Inflammatory macrophage treated with lipopolysaccharide for 4 hours (primary cell): Measurements from ENCODE around the gene CEACAM3.
A peak's percentile ranks its signal among the peaks of the same experiment; 100 is the strongest.
"Not testable (repeated sequence)": the region's sequence is repeated elsewhere in the genome, so short reads cannot be mapped to it uniquely, and the experiment has no call there.

Source experiments
- DNase-seq: peaks from one replicate; pipeline ENCODE4 v3.0.0-alpha.2; 2020

The CEACAM3 gene

DNA sequence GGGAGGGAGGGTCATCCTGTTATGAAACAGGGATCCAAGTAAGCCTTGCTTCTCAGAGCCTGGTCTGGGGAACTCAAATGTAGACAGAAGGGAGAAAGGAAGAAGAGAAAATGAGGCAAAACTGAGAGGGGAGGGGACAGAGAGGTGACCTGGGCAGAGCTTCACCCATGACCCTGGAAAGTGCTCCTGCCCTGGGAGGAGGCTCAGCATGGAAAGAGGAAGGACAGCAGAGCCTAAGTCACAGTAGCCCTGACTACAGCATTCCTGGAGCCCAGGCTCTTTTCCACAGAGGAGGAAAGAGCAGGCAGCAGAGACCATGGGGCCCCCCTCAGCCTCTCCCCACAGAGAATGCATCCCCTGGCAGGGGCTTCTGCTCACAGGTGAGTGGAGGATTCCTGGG is at the start of gene CEACAM3:
CEACAM3 (plus strand) TSS at position 226 of the 400 bp plus-strand sequence; CDS start at position 317, 91 bp downstream.
- peak; percentile 31 for DNase-seq

DNA sequence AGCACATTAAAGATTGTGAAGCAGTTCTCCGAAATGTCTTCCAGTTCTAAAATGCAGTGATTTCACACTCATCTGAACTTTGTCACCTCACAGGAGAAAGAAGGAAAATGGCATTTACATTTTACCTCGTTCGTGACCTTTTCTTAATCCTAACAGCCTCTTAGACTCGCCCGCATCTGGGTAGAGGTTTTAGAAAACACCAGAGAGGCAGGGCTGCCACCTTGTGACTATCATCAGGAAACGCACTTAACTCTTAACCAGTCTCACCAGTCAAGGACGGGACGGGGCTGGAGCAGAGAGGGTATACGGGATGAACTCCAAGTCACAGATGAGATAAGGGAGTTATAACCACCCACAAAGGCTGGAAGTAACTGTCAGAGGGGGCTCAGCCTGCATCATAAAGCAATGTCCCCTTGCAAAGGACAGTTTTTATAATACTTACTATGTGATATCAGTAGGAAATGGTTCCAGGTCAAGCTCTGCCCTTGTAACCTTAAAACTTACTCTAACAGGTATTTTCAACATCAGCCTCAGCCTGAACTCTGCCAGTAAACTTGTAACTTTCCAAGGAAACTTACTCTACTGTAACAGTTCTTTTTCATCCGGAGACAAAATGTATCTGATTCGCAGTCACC is 49.7 kb upstream of the CEACAM3 start:
- peak; percentile 65 for DNase-seq

DNA sequence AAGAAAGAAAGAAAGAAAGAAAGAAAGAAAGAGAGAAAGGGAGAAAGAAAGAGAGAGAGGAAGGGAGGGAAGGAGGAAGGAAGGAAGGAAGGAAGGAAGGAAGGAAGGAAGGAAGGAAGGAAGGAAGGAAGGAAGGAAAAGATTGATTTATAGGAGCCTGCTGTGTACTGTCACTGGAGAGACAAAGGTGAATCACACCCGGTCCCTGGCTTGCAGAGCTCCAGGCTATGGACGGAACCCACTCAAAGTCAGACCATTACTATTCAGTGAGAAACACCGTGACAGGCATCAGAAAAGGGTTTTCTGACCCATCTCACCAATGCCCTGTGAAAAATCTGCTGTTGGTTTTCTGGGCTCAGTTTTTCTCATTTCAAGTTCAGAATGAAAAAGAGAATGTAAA is 48.4 kb upstream of the CEACAM3 start:
- no peak for DNase-seq

DNA sequence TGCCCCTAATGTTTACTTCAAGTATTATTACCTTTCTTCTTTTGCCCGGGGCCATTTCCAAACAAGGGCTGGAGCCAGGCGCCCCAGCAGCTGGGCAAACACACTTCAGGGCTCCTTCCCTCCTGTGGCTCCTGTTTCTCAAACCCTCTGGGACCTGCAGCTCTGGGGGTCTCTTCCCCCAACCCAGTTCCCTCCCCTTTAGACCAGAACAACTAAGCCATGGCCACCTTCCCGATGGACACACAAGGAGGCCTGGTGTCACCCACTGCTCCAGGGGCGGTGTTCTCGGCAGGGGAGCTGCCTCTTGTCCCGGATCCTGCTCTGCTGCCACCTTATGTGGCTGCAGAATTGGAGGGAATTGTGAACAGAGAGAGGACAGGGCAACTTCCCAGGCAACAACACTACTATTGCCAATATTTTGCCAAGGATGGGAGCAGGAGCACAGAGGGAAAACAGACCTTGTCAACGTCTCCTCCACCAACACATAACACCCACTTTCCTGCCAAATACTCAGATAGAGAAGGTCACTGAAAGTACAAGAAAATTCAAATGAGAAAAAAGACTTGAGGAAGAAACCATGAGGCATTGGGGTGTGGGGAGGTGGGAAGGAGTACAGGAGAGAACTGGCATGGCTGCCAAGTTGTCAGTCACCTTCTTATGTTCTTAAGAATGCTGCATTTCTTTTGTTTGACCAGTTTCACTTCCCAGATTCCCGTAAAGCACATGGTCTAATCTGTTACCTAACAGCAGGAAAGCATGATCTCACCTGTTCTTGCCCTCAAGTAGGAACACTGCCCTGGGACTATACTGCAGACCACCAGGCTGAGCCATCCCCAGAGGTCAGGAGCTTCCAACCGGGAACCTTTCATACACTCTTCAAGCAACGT is 45.9 kb upstream of the CEACAM3 start:
- peak; percentile 44 for DNase-seq

DNA sequence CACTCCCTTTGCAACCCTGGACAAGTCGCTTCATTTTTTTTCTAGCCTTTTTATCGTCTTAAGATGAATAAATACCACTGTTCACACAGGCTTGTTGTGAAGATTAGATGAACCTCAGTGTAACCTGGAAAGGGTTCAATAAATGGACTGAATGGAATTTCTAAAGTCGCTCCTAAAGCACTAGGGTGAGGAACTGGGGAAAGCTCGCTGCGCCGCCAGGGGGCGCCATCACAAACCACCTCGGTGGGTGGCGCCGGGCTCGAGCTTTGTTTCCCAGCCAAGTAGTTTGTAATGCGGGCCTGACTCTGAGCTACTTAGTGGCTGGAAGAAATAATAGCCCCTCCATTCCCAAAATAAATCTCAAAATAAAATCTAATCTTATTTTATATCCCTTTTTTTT is 43.2 kb upstream of the CEACAM3 start:
- peak; percentile 63 for DNase-seq

DNA sequence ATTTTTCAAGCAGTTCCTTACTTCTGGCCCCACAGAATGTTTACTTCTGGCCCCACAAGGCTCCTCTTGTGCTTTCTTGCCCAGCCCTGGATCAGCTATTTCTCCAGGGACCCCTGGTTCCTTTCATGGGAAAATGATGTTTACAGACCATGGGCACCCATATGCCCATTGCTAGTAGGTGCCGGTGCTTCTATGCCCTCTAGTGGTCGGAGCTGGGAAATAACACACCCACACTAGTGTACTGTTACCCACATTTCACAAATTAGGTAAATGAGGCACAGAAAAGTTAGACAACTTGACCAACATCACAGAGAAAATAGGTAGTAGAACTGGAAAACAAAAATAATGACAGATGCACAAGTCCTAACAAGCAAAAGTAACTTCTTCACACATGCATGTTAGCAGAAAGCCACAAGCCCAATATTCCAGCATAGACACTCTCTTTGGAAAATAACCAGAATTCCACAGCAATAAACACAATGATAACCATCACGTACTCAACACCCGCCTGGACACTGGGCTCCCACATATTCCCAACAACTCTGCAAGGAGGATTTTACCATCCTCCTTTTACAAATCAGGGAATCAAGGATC is 42.4 kb upstream of the CEACAM3 start:
- peak; percentile 58 for DNase-seq

DNA sequence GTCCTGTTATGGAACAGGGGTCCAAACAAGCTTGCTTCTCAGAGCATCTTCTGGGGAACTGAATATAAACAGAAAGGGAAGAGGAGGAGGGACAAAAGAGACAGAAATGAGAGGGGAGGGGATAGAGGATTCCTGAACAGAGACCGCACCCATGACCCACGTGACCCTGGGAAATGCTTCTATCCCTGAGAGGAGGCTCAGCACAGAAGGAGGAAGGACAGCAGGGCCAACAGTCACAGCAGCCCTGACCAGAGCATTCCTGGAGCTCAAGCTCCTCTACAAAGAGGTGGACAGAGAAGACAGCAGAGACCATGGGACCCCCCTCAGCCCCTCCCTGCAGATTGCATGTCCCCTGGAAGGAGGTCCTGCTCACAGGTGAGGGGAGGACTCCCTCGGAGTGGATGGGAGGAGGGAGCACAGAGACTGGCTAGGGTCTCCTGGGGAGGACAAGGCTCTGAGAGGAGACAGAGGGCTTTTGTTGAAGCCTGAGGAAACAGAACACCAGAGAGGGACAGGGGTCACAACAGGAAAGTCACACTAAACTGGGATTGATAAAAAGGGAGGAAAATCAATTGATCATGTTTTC is 41.0 kb upstream of the CEACAM3 start, which contains the start of gene CEACAM6:
CEACAM6 (plus strand) TSS at position 203 of the 586 bp plus-strand sequence; CDS start at position 312, 109 bp downstream.
- DNase-seq: peak; percentile 33

DNA sequence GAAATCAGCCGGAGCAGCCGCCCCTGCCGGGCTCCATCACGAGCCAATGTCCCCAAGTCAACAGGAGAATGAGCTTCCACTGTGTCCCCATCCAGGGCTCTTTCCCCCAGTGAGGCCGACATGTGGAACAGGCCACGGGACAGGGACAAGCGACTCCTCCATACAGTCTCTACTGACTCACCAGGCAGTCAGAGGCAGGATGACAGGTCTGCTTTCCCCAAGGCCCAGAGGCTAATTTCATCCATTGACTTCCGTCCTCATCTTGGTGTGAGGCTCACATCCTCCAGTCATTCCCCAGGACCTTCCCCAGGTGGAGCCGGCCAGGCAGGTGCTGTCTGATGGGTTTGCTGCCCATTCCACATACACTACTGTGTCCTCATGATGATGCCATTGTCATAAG is 37.5 kb upstream of the CEACAM3 start:
- DNase-seq: no peak

DNA sequence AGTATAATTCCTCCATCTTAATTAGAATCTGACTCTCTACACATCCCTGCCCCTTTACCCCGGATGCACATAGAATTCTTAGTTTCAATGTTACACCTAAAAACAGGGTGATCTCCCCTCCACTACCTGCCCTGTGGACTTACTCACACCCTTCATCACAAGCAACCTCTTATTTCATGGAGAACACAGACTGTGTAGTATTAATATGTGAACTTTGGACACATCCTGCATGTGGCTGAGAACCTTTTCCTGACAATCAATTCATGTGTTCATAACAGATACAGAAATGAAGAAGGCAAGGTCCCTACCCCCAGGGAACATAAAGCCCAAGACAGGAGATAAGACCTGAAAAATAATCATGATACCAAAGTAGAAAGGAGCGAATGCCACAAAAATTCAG is 29.3 kb upstream of the CEACAM3 start:
- no peak for DNase-seq

DNA sequence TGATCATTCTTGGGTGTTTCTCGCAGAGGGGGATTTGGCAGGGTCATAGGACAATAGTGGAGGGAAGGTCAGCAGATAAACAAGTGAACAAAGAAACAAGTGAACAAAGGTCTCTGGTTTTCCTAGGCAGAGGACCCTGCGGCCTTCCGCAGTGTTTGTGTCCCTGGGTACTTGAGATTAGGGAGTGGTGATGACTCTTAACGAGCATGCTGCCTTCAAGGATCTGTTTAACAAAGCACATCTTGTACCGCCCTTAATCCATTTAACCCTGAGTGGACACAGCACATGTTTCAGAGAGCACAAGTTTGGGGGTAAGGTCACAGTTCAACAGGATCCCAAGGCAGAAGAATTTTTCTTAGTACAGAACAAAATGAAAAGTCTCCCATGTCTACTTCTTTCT is 28.3 kb upstream of the CEACAM3 start:
- DNase-seq: not testable (repeated sequence)

DNA sequence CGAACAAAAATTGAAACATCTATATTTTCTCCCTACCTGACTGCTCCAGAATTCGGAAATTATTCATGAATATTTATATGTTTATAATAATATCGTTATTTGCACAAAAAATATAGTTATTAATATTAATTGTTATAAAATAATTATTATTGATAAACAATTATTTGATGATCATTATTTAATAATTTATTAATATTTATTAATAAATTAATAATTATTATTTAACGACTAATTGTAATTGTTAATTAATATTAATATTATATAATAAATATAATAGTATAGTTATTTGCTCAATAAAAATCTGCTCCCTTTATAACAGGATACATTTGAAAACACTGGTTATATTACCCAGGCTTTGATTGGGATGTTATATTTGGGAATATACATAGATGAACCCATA is 26.8 kb upstream of the CEACAM3 start:
- DNase-seq: no peak

DNA sequence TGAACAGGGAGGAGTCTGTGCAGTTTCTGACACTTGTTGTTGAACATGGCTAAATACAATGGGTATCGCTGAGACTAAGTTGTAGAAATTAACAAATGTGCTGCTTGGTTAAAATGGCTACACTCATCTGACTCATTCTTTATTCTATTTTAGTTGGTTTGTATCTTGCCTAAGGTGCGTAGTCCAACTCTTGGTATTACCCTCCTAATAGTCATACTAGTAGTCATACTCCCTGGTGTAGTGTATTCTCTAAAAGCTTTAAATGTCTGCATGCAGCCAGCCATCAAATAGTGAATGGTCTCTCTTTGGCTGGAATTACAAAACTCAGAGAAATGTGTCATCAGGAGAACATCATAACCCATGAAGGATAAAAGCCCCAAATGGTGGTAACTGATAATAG is 25.0 kb upstream of the CEACAM3 start:
- no peak for DNase-seq

DNA sequence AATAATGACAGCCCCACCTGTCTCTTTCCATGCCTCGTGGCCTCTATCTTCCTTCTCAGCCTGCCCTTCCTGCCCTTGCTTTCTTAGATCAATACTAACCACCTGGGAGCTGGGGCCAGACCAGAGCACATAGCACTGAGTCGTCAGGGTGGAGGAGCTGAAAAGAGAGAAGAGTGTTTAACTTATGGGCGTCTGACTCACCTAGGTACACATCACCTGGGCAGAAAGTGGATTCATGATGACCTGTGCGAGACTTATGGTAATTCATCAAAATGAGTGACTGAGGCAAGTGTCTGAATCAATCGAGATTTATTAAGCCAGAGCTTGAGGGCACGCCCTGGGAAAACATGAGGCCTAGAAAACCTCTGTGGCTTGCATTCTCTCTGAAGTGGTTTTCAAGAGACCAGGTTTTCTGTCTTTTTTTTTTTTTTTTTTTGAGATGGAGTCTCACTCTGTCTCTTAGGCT is 21.8 kb upstream of the CEACAM3 start:
- no peak for DNase-seq

DNA sequence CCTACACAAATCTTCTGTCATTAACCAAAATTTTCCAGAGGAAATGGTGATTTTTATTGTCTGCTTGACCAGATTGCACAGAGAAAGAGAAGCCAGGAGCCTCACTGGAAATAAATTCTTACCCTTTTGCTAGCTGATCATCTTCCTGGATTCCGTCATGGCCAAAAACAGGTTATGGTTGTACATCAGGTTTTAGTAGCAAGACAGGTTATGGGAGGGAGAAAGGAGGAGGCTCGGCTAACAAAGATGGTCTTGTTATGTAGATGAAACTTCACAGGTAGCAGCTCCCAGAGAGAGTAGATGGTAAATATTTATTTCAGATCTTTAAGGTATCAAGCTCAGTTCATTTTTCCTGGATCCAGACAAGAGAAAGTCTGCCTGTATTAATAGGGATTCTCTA is 19.7 kb upstream of the CEACAM3 start:
- DNase-seq: no peak

DNA sequence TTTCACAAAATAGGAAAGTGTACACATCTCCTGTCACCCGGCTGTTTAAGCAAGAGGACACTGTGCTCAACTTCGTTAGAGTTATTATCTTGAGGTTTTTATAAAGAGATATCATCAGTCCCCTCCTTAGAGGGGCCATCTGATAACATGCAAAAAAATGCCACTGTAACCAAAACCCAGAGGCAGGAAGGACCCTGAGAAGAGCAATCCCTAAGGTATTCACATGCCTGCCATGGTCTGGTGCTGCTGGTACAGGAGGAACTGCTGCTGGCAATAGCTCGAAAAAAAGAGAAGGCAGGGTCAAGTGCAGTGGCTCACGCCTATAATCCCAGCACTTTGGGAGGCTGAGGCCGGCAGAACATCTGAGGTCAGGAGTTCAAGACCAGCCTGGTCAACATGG is 12.8 kb upstream of the CEACAM3 start:
- DNase-seq: no peak

DNA sequence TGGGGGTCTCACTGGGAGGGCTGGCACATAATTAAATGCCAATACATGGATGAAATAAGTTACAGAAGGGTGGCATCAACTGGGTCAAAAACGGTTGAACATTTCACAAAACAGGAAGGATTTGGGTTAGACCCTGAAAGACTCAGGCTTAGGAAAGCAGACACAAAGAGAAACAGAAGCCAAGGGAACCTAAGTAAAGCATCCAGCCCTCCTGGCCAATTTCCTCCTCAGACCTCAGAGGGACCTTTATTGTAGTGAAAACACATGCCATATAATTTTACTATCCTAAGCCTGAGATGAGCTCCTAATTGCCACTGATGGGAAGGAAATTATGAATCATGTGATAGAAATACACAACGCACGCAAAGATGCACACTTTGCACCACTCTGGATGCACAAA is 12.1 kb upstream of the CEACAM3 start:
- no peak for DNase-seq

DNA sequence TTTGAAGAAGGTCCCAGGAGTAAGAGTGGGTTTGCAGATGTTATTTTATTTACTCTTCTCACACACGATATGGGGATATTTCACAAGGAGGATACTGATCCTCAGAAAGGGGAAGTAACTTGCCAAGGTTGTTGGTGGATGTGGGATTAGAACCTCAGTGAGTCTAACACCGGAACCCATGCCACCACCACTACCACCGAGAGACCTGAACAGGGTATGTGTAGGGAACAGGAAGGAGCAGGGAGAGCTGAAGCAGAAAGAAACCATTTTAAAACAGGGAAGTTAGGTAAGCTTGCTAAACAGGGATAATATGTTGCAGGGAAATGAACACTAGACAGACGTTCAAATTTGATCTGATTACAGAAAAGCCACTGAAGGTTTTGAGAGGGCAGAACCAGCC is 11.6 kb upstream of the CEACAM3 start:
- peak; percentile 51 for DNase-seq

DNA sequence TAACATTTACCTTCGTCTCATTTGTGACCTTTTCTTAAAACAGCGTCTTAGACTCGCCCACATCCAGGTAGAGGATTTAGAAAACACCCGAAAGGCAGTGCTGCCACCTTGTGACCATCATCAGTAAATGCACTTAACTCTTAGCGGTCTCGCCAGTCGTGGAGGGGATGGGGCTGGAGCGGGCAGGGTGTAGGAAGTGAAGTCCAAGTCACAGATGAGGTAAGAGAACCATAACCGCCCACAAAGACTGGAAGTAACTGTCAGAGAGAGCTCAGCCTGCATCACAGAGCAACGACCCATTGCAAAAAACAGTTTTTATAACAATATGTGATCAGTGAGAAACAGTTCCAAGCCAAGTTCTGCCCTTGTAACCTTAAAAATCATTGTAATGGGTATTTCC is 10.7 kb upstream of the CEACAM3 start:
- DNase-seq: peak; percentile 87

DNA sequence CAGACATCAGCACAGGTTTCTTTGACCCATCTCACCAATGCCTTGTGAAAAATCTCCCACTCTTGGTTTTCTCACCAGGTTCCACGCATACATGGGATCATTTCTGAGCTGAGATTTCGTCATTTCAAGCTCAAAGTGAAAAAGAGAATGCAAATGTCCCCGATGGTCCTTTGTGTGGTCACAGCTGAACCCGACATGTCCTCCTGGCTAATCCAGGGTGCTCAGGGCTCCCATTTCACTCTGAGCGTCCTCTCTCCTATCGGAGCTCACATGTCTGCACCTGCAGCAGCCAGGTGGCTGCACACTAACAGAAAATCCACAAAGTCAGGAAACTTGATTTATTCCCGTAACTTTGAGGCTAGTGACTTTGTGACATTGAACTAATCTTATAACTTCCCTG is 9.3 kb upstream of the CEACAM3 start:
- no peak for DNase-seq

DNA sequence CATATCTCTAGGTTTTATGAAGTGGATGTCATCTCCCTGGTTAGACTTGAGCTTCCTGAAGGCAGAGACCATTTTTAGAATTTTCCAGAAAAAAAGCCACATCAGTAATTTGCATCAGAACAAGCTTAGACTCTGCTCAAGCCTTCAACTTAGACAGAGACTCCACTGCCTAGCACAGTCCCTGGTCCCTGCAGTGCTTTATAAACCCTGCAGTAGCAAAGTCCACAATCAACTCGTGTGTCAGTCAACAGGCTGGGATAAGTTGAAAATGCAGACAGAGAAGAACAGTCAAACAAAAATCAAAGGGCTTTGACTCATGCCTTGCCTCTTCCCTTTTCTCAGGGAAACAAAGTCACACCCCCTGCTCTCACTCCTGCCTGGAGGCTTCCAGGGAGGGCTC is 7.9 kb upstream of the CEACAM3 start:
- DNase-seq: not testable (repeated sequence)

DNA sequence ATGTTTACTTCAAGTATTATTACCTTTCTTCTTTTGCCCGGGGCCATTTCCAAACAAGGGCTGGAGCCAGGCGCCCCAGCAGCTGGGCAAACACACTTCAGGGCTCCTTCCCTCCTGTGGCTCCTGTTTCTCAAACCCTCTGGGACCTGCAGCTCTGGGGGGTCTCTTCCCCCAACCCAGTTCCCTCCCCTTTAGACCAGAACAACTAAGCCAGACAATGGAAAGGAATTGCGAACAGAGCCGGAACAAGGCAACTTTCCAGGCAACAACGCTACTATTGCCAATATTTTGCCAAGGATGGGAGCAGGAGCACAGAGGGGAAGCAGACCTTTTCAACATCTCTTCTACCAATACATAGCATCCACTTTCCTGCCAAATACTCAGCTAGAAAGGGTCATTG is 7.3 kb upstream of the CEACAM3 start:
- not testable (repeated sequence) for DNase-seq

DNA sequence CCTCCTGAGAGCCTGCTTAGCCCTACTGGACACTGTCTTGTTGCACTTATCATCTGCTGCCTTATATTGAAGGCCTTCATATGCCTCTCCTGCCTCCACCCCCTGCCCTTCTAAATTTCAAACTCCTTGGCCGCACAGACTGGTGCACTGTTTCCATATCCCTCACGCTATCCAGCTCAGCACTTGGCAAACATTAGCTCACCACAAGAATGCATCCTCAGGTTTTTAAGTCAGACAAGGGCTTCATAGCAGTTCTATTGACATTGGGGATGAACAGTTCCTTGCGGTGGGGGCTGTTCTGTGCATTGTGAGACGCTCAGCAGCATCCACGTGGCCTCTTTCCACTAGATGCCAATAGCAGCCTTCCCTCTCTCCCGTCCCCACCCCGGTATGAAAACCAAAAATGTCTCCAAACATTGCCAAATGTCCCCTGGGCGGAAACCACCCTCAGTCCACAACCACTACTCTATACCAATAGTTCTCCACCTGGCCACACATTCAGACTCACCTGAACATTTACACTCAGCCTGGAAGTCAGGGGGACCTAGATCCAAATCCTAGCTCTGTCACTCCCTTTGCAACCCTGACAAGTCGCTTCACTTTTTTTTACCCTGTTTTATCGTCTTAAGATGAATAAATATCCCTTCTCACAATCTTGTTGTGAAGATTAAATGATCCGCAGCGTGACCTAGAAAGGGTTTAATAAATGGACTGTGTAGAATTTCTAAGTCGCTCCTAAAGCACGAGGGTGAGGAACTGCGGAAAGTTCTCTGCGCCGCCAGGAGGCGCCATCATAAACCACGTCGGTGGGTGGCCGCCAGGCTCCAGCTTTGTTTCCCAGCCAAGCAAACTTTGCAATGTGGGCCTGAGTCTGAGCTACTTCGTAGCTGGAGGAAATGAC is 3.6 kb upstream of the CEACAM3 start:
- peak; percentile 74 for DNase-seq
